IMR-90 (cell line): ENCODE measurements around the gene HHIP. TPM values are rescaled to one million over a fixed set of nuclear protein-coding genes. Genes with fewer than 3 reads are reported as not detected.

Experiments
- ATAC-seq: fragments of 200-7000 bp; cut with Tn5 transposase; 2 replicates; pipeline ENCODE4 v1.9.1; 2020; ENCODE audit warnings: low read depth, mild to moderate bottlenecking, moderate library complexity
- BruUV-seq: library from RNA; stranded (reverse); fragments of 400-500 nt; replicated peaks from 2 replicates; lab custom pipeline; 2021; lab: Mats Ljungman, UMichigan
- CTCF ChIA-PET: fragments of 300-600 bp; formaldehyde crosslinking; extraction: SDS; loops from one replicate; lab custom pipeline; 2021; ENCODE audit warnings: antibody characterized with exemption; lab: Yijun Ruan, JAX
- POLR2A ChIA-PET: fragments of 300-600 bp; sonication (Branson Sonifier 250); formaldehyde crosslinking; loops from one replicate; lab custom pipeline; 2022; ENCODE audit warnings: antibody characterized with exemption; ENCODE audit not compliant: unreplicated experiment; lab: Charles Lee
- DNase-seq: peaks from one replicate; pipeline ENCODE4 v3.0.0; 2013
- H2AFZ ChIP-seq: replicated peaks from 2 replicates; pipeline ENCODE3; 2013; ENCODE audit warnings: low read length, mild to moderate bottlenecking; ENCODE audit not compliant: poor library complexity
- H2AK5ac ChIP-seq: 2 replicates; pipeline ENCODE4 v1.6.1; 2013; ENCODE audit warnings: low read depth, low read length, inconsistent platforms
- H2AK9ac ChIP-seq: replicated peaks from 2 replicates; pipeline ENCODE3; 2013; ENCODE audit warnings: mild to moderate bottlenecking, low read depth, low read length, moderate library complexity; ENCODE audit not compliant: poor library complexity
- H2BK120ac ChIP-seq: 2 replicates; pipeline ENCODE4 v1.6.1; 2013; ENCODE audit warnings: low read depth, low read length, inconsistent platforms
- H2BK15ac ChIP-seq: 3 replicates; pipeline ENCODE4 v1.6.1; 2013; ENCODE audit warnings: low read depth, low read length, inconsistent platforms
- H2BK20ac ChIP-seq: 2 replicates; pipeline ENCODE4 v1.6.1; 2013; ENCODE audit warnings: low read depth, mild to moderate bottlenecking, inconsistent platforms, low read length, moderate library complexity
- H2BK5ac ChIP-seq: 2 replicates; pipeline ENCODE4 v1.6.1; 2013; ENCODE audit warnings: mild to moderate bottlenecking, low read depth, low read length, inconsistent platforms; ENCODE audit not compliant: poor library complexity, severe bottlenecking
- H3K14ac ChIP-seq: replicated peaks from 2 replicates; pipeline ENCODE4 v1.6.1; 2013; ENCODE audit warnings: low read depth, low read length, inconsistent platforms
- H3K18ac ChIP-seq: 2 replicates; pipeline ENCODE4 v1.6.1; 2013; ENCODE audit warnings: low read depth, low read length, control low read depth
- H3K23ac ChIP-seq: 2 replicates; pipeline ENCODE4 v1.6.1; 2013; ENCODE audit warnings: low read depth, low read length, inconsistent platforms
- H3K27ac ChIP-seq: 2 replicates; pipeline ENCODE4 v1.5.1; 2013; ENCODE audit warnings: mild to moderate bottlenecking, control low read depth, low read length; ENCODE audit not compliant: insufficient read depth
- H3K27me3 ChIP-seq: 2 replicates; pipeline ENCODE4 v1.6.1; 2013; ENCODE audit warnings: low read length; ENCODE audit not compliant: control insufficient read depth, insufficient read depth
- H3K36me3 ChIP-seq: 2 replicates; pipeline ENCODE4 v1.6.1; 2013; ENCODE audit warnings: low read length, mixed read lengths; ENCODE audit not compliant: control insufficient read depth, insufficient read depth
- H3K4ac ChIP-seq: 2 replicates; pipeline ENCODE4 v1.6.1; 2013; ENCODE audit warnings: low read depth, low read length, inconsistent platforms
- H3K4me1 ChIP-seq: 2 replicates; pipeline ENCODE4 v1.6.1; 2013; ENCODE audit warnings: low read length, mixed read lengths; ENCODE audit not compliant: control insufficient read depth, insufficient read depth
- H3K4me2 ChIP-seq: 2 replicates; pipeline ENCODE4 v1.6.1; 2013; ENCODE audit warnings: low read depth, mild to moderate bottlenecking, control low read depth, low read length, moderate library complexity
- H3K4me3 ChIP-seq: 2 replicates; pipeline ENCODE4 v1.5.1; 2013; ENCODE audit warnings: low read depth, mild to moderate bottlenecking, control low read depth, low read length, moderate library complexity; ENCODE audit not compliant: insufficient read depth
- H3K56ac ChIP-seq: 2 replicates; pipeline ENCODE4 v1.6.1; 2013; ENCODE audit warnings: low read length, inconsistent platforms; ENCODE audit not compliant: insufficient read depth; ENCODE audit errors: extremely low read depth
- H3K79me1 ChIP-seq, 2 experiments: 2 replicates each; pipeline ENCODE4 v1.6.1; 2013; ENCODE audit warnings: low read length in 2 of 2, inconsistent platforms in 1 of 2, low read depth in 1 of 2
- H3K9ac ChIP-seq: 2 replicates; pipeline ENCODE4 v1.6.1; 2013; ENCODE audit warnings: low read depth, low read length, control low read depth
- H3K9me1 ChIP-seq: 2 replicates; pipeline ENCODE4 v1.6.1; 2013; ENCODE audit warnings: low read length, inconsistent platforms; ENCODE audit not compliant: insufficient read depth
- H3K9me3 ChIP-seq: 2 replicates; pipeline ENCODE4 v1.6.1; 2013; ENCODE audit warnings: low read length; ENCODE audit not compliant: control insufficient read depth, insufficient read depth
- H4K20me1 ChIP-seq: 2 replicates; pipeline ENCODE4 v1.6.1; 2013; ENCODE audit warnings: low read length, inconsistent platforms; ENCODE audit not compliant: insufficient read depth
- H4K5ac ChIP-seq: 2 replicates; pipeline ENCODE4 v1.6.1; 2013; ENCODE audit warnings: mild to moderate bottlenecking, low read depth, low read length, control low read depth
- H4K8ac ChIP-seq, 2 experiments: 2 replicates each; pipeline ENCODE4 v1.6.1; 2013; ENCODE audit warnings: low read depth in 2 of 2, low read length in 2 of 2, control low read depth in 1 of 2, inconsistent platforms in 1 of 2
- H4K91ac ChIP-seq: 2 replicates; pipeline ENCODE4 v1.6.1; 2013; ENCODE audit warnings: low read depth, low read length, inconsistent platforms; ENCODE audit not compliant: insufficient read depth
- BHLHE40 ChIP-seq: fragments of 150-350 bp; IDR thresholded peaks from 2 replicates; pipeline ENCODE4 v1.6.1; 2016; ENCODE audit warnings: mild to moderate bottlenecking, low read depth, low read length
- CEBPB ChIP-seq: IDR thresholded peaks from 2 replicates; pipeline ENCODE4 v1.6.1; 2012; ENCODE audit warnings: low read depth, low read length, improper control_type of control experiment
- FOS ChIP-seq: fragments of 150-350 bp; IDR thresholded peaks from 2 replicates; pipeline ENCODE4 v1.6.1; 2016; ENCODE audit warnings: low read depth, low read length
- MAFK ChIP-seq: IDR thresholded peaks from 2 replicates; pipeline ENCODE4 v1.6.1; 2012; ENCODE audit warnings: low read depth, low read length, improper control_type of control experiment
- MAZ ChIP-seq: IDR thresholded peaks from 2 replicates; pipeline ENCODE4 v1.6.1; 2012; ENCODE audit warnings: low read depth, mild to moderate bottlenecking, low read length, improper control_type of control experiment, moderate library complexity, borderline replicate concordance
- MXI1 ChIP-seq: IDR thresholded peaks from 2 replicates; pipeline ENCODE4 v1.6.1; 2012; ENCODE audit warnings: low read depth, mild to moderate bottlenecking, low read length, moderate library complexity, borderline replicate concordance
- NFE2L2 ChIP-seq: fragments of 150-350 bp; IDR thresholded peaks from 2 replicates; pipeline ENCODE4 v1.6.1; 2016; ENCODE audit warnings: low read depth, mild to moderate bottlenecking, low read length
- POLR2A ChIP-seq: IDR thresholded peaks from 2 replicates; pipeline ENCODE4 v1.6.1; 2012; ENCODE audit warnings: mild to moderate bottlenecking, low read depth, low read length
- RAD21 ChIP-seq: IDR thresholded peaks from 2 replicates; pipeline ENCODE4 v1.6.1; 2012; ENCODE audit warnings: low read length, improper control_type of control experiment
- RCOR1 ChIP-seq: IDR thresholded peaks from 2 replicates; pipeline ENCODE4 v1.6.1; 2012; ENCODE audit warnings: mild to moderate bottlenecking, low read length, improper control_type of control experiment; ENCODE audit not compliant: insufficient replicate concordance
- RFX5 ChIP-seq: IDR thresholded peaks from 2 replicates; pipeline ENCODE4 v1.8.0; 2012; ENCODE audit warnings: low read depth, mild to moderate bottlenecking, low read length, moderate library complexity
- SMC3 ChIP-seq: fragments of 150-350 bp; IDR thresholded peaks from 2 replicates; pipeline ENCODE4 v1.6.1; 2016; ENCODE audit warnings: low read depth, mild to moderate bottlenecking, antibody characterized with exemption, low read length, moderate library complexity
- WGBS, 2 experiments: methylation state at CpG; one replicate each; pipeline versions ENCODE4 v1.1.5 to v1.1.7; 2013; ENCODE audit warnings: missing lambda C conversion rate in 2 of 2; ENCODE audit not compliant: insufficient read length in 1 of 2; ENCODE audit errors: extremely low coverage in 2 of 2; 5-methylcytosine and 5-hydroxymethylcytosine counted together
- dilution Hi-C: fragments of 300-500 bp; cut with HindIII; formaldehyde crosslinking; loops from one replicate; pipeline ENCODE4 v1.14.3; 2018; ENCODE audit warnings: low sequenced_read_pairs; ENCODE audit not compliant: unreplicated experiment
- in situ Hi-C: fragments of 300-500 bp; cut with MboI; formaldehyde crosslinking; loops from 3 replicates; pipeline ENCODE4 v1.14.3; 2019; ENCODE audit warnings: low sequenced_read_pairs, inconsistent platforms, mixed read lengths
- intact Hi-C: fragments of 100-400 bp; cut with micrococcal nuclease; formaldehyde crosslinking; loops from 2 replicates; pipeline ENCODE4 v1.10.0; 2022
- polyA plus RNA-seq, 3 experiments: library from polyadenylated mRNA; depleted of rRNA; stranded (reverse); fragments of >200 nt; gene quantifications; 2 replicates each; pipeline ENCODE4 v1.2.3, GENCODE V29; 2012; ENCODE audit warnings: low replicate concordance in 1 of 3
- total RNA-seq: library from RNA; depleted of rRNA; stranded (reverse); fragments of >200 nt; gene quantifications from 2 replicates; pipeline ENCODE4 v1.2.3, GENCODE V29; 2012
- TF ChIP-seq, protein P1 (sequence below): fragments of 150-350 bp; IDR thresholded peaks from 2 replicates; pipeline ENCODE4 v1.6.1; 2016; ENCODE audit warnings: low read depth, mild to moderate bottlenecking, low read length, moderate library complexity, borderline replicate concordance
- TF ChIP-seq, protein P2 (sequence below): conservative IDR thresholded peaks from 2 replicates; pipeline ENCODE4 v1.5.1; 2012; ENCODE audit warnings: mild to moderate bottlenecking, low read depth, low read length, improper control_type of control experiment

Gene HHIP
- total and polyA plus RNA-seq, 2 of the 4 experiments (the other 2 are of a cell fraction) = 6.6 to 9.6 TPM

DNA sequence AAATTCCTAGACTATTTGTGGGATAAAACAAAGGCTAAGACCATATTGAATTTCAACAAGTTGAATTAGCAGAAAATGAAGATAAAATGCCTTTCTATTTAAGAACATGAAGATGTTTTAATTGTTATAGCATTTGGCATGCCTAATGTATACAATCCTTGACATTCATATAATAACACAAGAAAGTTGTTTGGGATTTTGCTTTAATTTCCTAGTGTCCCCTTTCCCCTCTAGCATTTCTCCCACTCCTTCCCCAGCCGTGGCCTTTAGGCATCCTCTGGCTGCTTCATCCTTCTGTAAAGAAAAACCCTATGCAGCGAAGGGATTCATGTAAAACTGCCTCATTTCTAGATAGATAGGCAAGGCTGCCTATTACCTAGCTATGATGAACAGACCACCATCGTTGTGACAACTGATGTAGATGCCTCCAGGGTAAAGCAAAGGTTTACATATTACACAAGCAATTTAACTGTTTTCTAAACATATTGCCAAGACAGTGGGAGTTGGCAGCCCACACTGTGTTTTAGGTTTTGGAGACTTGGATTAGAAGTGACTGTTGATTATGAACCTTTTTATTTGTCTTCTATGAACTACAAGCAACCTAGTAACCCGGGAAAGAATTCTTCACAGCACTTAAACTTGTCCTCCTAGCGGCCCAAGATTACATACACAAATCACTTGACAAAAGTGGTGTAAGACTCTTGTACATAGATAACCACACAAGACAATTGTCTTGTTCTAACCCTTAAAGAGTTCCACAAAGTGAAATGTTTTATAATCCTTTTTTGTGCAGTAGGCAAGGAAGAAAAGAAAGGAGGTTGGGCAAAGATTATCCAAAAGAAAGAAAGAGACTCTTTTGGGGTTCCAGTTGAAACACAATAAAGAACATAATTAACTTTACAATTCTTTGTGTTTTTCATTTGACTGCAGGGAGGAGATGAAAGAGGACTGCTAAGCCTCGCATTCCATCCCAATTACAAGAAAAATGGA is 59.9 kb downstream of the HHIP start:
- H3K9me3 ChIP-seq = no peaks in the 10 kb centered on the region
- H3K56ac ChIP-seq = no peak overlapping the region
- ATAC-seq (peak; percentile 38), DNase-seq (no peak)
- dilution Hi-C loops = no loop called here
- H3K18ac ChIP-seq = peak overlapping the region; percentile 5; the same call in 1 of the 2 replicates
- H3K9me1 ChIP-seq = no peaks in the 10 kb centered on the region
- ChIA-PET CTCF (no interaction called here), POLR2A (no interaction called here)
- H3K36me3 ChIP-seq = no peaks in the 10 kb centered on the region
- H3K9ac ChIP-seq = no peak overlapping the region
- in situ Hi-C loops = no loop called here
- peak overlapping the region; percentile 39 for H2BK5ac ChIP-seq
- H3K4me3 ChIP-seq = no peak overlapping the region
- no peak for TF ChIP-seq MXI1
- TF ChIP-seq CEBPB = no peak
- TF ChIP-seq MAZ = no peak
- no peak for TF ChIP-seq MAFK
- TF ChIP-seq SMC3 = no peak
- TF ChIP-seq BHLHE40 = no peak
- TF ChIP-seq FOS = no peak
- TF ChIP-seq RCOR1 = no peak
- no peak for TF ChIP-seq RAD21
- TF ChIP-seq, protein P1, sequence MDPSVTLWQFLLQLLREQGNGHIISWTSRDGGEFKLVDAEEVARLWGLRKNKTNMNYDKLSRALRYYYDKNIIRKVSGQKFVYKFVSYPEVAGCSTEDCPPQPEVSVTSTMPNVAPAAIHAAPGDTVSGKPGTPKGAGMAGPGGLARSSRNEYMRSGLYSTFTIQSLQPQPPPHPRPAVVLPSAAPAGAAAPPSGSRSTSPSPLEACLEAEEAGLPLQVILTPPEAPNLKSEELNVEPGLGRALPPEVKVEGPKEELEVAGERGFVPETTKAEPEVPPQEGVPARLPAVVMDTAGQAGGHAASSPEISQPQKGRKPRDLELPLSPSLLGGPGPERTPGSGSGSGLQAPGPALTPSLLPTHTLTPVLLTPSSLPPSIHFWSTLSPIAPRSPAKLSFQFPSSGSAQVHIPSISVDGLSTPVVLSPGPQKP = no peak
- no peak for TF ChIP-seq RFX5
- TF ChIP-seq POLR2A = no peak
- no peak for TF ChIP-seq NFE2L2
- TF ChIP-seq, protein P2, sequence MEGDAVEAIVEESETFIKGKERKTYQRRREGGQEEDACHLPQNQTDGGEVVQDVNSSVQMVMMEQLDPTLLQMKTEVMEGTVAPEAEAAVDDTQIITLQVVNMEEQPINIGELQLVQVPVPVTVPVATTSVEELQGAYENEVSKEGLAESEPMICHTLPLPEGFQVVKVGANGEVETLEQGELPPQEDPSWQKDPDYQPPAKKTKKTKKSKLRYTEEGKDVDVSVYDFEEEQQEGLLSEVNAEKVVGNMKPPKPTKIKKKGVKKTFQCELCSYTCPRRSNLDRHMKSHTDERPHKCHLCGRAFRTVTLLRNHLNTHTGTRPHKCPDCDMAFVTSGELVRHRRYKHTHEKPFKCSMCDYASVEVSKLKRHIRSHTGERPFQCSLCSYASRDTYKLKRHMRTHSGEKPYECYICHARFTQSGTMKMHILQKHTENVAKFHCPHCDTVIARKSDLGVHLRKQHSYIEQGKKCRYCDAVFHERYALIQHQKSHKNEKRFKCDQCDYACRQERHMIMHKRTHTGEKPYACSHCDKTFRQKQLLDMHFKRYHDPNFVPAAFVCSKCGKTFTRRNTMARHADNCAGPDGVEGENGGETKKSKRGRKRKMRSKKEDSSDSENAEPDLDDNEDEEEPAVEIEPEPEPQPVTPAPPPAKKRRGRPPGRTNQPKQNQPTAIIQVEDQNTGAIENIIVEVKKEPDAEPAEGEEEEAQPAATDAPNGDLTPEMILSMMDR = no peak
- H2AK9ac ChIP-seq = no peak overlapping the region
- H3K27ac ChIP-seq = no peak overlapping the region
- H2BK15ac ChIP-seq = no peak overlapping the region; the same call in 2 of the 3 replicates
- 0 out of 2 replicates have a peak overlapping the region, but pooled peaks have one; percentile 12 for H3K14ac ChIP-seq
- no peaks in the 10 kb centered on the region for H3K79me1 ChIP-seq
- intact Hi-C loops = no loop called here
- peak overlapping the region; percentile 12 for H2AFZ ChIP-seq
- peak overlapping the region; percentile 56 for H2BK120ac ChIP-seq
- H3K4me1 ChIP-seq = peaks cover 12% of the 10 kb centered on the region
- no TSS peak for BruUV-seq
- 17% methylated on average over 1 of the region's 6 CpGs; no CpG with 5 or more reads in 1 of the 2 experiments for WGBS, 2 experiments
- H4K20me1 ChIP-seq = no peaks in the 10 kb centered on the region
- H2BK20ac ChIP-seq = peak overlapping the region; percentile 41; the same call in 1 of the 2 replicates
- no peak overlapping the region for H4K91ac ChIP-seq
- 0 out of 2 replicates have a peak overlapping the region, but pooled peaks have one; percentile 2 for H3K4me2 ChIP-seq
- no peak overlapping the region; the same call in 1 of the 2 replicates for H3K23ac ChIP-seq
- H4K5ac ChIP-seq = no peak overlapping the region; the same call in 1 of the 2 replicates
- H3K27me3 ChIP-seq = no peaks in the 10 kb centered on the region
- peak overlapping the region; percentile 56; the same call in 1 of the 2 replicates for H2AK5ac ChIP-seq
- H4K8ac ChIP-seq = peak overlapping the region in 1 of 2 experiments; percentile 56; a peak in 2 of 4 replicates
- peak overlapping the region; percentile 30; the same call in 1 of the 2 replicates for H3K4ac ChIP-seq
